ENCODE results near the gene EXOC6B.
"Not testable (repeated sequence)": the region's sequence is repeated elsewhere in the genome, so short reads cannot be mapped to it uniquely, and the experiment has no call there.

EXOC6B gene

DNA sequence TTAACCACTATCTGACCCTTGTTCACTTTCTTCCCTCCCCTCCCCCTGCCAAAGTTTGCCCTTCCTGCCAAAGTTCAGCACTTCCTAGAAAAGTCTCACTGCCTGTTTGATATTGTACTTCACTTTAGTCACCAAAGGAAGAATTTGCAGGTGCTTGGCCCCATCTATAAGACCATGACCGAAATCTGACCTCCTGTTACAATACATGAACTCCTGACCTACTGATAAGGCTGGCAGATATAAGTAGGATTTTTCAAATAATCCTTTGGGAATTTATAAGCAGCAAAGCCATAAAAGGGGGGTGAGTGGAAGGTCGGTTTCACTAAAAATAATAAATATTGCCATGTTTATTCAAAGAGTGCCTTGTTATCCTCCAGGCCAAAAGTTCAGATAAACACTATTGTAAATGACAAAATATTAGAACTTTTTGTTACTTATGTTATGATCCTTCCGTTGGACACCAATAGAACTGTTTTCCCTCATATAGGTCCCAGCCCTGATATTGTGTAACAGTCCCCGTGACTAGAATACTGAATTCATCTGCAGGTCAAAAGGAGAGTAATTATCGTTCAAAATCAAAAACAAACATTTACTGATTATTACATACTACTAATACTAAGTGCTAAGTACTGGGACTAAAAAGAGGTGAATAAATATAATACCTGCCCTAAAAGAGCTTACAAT, 277.6 kb downstream of the EXOC6B start:
- no peak for DNase-seq (ENCODE audit: low read depth, low spot score)

GRCh38 chr2:72545790-72546189, 280.0 kb downstream of the EXOC6B start:
- no peak for DNase-seq (ENCODE audit: low read depth, low spot score)

- DNase-seq (ENCODE audit: low read depth, low spot score): no peak
These were observed 281.3 kb downstream of the EXOC6B start for GRCh38 chr2:72544554-72544953.

- no peak for DNase-seq (ENCODE audit: low read depth, low spot score)
These were observed 282.2 kb downstream of the EXOC6B start for GRCh38 chr2:72543497-72544216.

- DNase-seq (ENCODE audit: low read depth, low spot score): peak; percentile 88
These were observed 286.7 kb downstream of the EXOC6B start for GRCh38 chr2:72539071-72539552.

DNA sequence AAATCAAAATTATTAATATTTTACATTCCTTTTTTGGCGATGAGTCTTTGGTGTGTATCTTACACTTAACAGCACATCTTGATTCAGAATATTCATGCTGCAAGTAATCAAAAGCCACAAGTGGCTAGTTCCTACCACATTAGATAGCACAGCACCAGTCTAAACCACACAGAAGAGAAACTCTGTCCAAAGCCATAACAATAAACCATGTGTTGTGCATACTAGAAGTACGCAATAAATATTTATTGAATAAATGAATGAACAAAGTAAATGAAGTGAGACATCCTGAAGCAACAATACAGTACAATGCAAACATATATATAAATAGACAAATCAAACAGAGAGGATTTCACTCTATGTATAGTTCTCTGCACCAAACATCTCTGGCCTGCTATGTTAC, 287.3 kb downstream of the EXOC6B start:
- no peak for DNase-seq (ENCODE audit: low read depth, low spot score)

GRCh38 chr2:72535586-72535985, 290.2 kb downstream of the EXOC6B start:
- not testable (repeated sequence) for DNase-seq (ENCODE audit: low read depth, low spot score)

DNA sequence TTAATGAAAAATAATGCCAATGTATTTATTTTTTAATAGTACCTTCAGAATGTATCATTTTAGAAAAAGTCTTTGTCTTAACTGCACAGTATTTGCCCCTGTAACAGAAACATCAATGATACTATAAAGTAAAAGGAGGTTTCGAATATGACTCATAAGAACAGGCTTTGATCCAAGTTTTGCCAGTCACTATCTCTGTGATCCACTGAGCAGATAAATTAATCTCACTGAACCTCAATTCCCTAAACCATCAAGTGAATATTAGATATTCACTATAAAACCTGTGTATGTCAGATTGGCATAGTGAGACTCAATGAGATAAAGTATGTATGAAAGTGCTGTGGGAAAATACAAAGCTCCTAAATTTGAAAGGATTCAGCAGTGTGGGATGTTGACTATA, 292.1 kb downstream of the EXOC6B start:
- DNase-seq (ENCODE audit: low read depth, low spot score): no peak

DNA sequence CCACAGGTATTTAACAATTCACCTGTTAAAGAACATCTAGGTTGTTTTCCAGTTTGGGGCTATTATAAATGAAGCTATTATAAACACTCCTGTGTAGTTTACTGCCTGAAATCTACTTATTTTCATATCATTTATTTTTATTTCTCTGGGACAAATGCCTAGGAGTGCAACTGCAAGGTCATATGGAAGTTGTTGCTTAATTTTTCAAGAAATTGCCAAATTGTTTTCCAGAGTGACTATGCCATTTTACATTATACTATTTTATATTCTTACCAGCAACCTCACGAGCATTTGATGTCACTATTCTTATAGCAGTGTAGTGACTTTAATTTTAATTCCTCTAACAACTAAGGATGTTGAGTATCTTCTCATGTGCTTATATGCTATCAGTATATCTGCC, 298.4 kb downstream of the EXOC6B start:
- DNase-seq (ENCODE audit: low read depth, low spot score): no peak

DNA sequence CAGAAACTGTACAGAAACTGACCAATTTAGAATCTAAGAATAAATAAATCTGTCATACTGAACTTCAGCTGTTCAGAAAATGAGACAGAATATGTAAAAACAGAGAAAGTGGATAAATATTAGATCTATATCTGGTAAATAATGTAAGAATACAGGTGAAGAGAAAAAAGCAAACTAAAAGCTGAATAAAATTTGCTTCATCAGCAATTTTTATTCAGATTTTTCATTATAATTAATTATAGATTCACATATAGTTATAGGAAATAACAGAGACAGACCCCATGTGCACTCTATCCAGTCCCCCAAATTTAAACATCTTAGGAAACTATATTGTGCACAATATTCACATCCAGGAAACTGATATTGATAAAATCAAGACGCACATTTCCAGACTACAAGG, 299.2 kb downstream of the EXOC6B start:
- no peak for DNase-seq (ENCODE audit: low read depth, low spot score)

GRCh38 chr2:72524071-72524470, 301.8 kb downstream of the EXOC6B start:
- DNase-seq (ENCODE audit: low read depth, low spot score): no peak

GRCh38 chr2:72515696-72516095, 310.1 kb downstream of the EXOC6B start:
- DNase-seq (ENCODE audit: low read depth, low spot score): no peak

GRCh38 chr2:72513011-72513410, 312.8 kb downstream of the EXOC6B start:
- DNase-seq (ENCODE audit: low read depth, low spot score): no peak

- no peak for DNase-seq (ENCODE audit: low read depth, low spot score)
These were observed 313.5 kb downstream of the EXOC6B start for GRCh38 chr2:72512376-72512775.

DNA sequence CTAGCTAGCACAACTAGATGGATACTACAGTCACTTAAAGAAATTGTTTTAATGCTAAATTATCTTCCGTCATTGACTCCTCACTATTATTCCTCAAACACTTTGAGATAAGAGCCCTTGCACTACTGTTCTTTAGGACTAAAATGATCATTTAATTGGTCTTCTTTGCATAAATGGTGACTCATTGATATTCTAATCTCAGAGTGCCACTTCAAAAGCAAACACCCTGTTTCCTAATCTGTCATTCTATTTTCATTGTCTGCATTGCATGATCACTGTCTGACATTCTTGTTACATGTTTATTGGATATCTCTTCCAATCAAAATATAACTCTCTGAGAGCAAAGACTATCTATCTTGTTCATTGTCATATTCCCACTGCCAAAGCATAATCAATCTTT, 313.9 kb downstream of the EXOC6B start:
- DNase-seq (ENCODE audit: low read depth, low spot score): no peak

DNA sequence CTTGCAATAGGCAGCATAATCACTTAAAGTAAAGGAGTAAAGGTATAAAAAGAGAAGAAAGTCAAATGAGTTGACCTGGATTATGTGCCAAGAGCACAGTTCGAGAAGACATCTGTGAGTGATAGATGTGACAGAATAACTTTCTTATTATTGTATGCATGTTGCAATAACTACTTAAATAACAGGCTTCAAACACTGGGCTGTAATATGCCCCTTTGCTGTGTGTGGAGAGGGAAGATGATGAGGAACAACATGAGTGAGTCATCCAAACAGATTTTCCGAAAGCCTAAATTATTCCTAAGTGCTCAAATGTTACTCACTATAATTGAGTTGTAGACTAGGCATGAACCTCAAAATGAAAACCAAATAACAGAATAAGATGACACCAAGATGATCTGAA, 328.1 kb downstream of the EXOC6B start:
- DNase-seq (ENCODE audit: low read depth, low spot score): no peak

DNA sequence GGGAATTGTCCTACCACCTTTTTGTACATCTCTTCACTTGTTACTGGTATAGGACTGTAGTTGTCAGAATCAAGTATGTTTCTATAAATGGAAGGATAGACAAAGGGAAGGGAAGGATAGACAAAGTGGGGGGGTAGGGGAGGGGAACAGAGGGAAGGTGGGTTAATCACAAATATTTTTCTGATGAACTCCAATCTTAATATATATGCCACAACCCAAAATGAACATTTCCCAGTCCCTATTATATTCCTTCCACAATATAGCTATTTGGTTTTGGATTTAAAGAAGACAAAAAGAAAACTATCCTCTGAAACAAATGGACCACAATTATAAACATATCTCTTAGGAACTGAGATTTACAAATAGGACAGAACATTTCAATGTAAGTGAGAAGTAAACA, 329.4 kb downstream of the EXOC6B start:
- no peak for DNase-seq (ENCODE audit: low read depth, low spot score)

DNA sequence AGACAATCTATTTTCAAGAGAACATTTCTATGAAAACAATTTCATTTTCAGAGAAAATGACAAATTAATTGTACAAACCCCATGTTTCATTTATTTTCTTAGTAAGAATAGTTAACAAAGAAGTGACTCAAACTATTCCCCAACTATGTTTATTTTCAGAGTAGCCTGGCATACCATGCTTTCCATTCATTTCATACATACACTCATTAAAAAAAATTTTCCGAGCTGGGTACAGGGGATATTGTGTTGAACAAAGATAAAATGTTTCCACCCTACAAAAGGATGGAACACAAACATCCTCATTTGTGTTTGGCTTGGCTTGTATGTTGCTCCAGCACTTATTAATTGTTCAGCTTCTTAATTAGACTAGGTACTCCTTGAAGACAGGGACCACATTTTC, 331.4 kb downstream of the EXOC6B start:
- no peak for DNase-seq (ENCODE audit: low read depth, low spot score)

GRCh38 chr2:72484622-72485021, 341.2 kb downstream of the EXOC6B start:
- DNase-seq (ENCODE audit: low read depth, low spot score): not testable (repeated sequence)

DNA sequence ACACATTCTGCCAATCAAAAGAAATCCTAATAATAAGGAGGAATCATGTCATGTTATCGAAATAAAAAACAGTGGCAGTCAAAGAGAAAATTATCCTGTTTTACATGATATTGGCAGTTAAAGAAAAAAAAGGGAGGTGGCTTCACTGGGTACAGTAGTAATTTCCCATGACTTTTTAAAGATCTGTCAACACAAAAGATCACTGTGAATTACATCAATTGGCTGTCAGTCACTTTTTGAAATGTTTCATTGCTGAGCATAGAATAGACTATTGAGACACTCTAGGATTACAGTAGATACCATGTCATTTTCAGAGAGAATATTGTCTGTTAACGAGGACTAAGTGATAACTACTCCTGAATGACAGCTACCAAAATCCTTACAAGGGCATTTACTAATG, 342.5 kb downstream of the EXOC6B start:
- no peak for DNase-seq (ENCODE audit: low read depth, low spot score)

GRCh38 chr2:72475246-72475645, 350.6 kb downstream of the EXOC6B start:
- DNase-seq (ENCODE audit: low read depth, low spot score): no peak

DNA sequence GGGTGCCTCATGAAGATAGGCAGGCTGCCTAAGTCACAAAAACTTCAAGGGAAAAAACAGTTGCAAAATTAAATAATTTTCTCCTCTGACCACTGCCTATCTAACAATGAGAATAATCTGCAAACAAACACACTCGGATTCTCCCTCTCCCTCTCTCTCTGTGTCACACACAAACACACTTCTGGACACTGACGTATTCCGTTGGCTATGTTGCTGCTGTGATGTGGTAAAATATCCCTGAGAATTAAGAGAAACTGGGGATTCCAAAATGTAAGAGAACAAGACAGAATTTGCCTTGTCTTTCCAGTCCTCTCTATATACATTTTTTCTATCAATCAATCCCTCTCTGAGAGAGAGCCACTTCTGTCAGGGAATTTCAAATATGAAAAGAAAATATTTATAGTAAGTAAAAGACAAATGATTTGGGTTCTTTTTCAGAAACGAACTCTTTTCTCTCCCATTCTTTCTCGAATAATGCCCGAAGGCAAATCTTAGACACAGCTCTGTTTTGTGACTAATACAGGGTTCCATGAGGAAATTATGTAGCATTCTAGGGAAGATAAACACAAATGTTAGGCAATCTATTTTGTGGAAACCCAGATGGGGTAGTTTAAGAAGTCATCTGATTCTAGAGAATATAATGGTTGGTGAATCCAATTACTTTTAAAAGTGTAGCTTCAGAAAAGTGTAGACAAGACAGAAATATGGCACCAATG, 367.9 kb downstream of the EXOC6B start:
- DNase-seq (ENCODE audit: low read depth, low spot score): peak; percentile 2

DNA sequence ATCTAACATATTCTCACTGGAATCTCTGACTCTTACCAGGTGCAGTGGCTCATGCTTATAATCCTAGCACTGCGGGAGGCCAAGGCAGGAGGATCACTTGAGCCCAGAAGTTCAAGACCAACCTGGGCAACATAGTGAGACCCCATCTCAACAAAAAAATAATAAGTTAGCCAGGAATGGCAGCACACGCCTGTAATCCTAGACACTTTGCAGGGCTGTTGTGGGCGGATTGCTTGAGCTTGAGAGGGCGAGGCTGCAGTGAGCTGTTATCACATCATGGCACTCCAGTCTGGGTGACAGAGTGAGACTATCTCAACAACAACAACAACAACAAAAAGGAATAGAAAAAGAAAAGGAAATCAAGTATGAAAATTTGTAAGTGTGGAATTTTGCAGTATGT, 371.6 kb downstream of the EXOC6B start:
- no peak for DNase-seq (ENCODE audit: low read depth, low spot score)

All from brain pericyte (primary cell).